Hematopoietic multipotent progenitor cell (in vitro differentiated cells): Measurements from ENCODE around the gene FCRL2. TPM values are rescaled to one million over a fixed set of nuclear protein-coding genes. Genes with fewer than 3 reads are reported as not detected.
A peak's percentile ranks its signal among the peaks of the same experiment; 100 is the strongest.

ENCODE experiments used
- DNase-seq, 3 donors: peaks; one replicate each; pipeline ENCODE4 v3.0.0-alpha.2; 2011 to 2015; ENCODE audit warnings: low read depth in 2 of 3, low spot score in 2 of 3
- total RNA-seq: library from RNA; depleted of rRNA; stranded (reverse); fragments of >200 nt; gene quantifications from one replicate; pipeline ENCODE4 v1.2.3, GENCODE V29; 2012

FCRL2 gene
- under 0.01 TPM for total RNA-seq

GRCh38 chr1:157776971-157777391 is at the start of gene FCRL2:
FCRL2 (minus strand) TSS chr1:157777132; CDS start chr1:157777073, 59 bp downstream.
- DNase-seq: peak in 1 of 3 donors; percentile 28

- DNase-seq: no peak
Measured at GRCh38 chr1:157820299-157820698, 43.4 kb upstream of the FCRL2 start.

GRCh38 chr1:157819896-157820295 is 43.0 kb upstream of the FCRL2 start, which contains the start of gene FCRL1:
FCRL1 (minus strand) TSS chr1:157820120; CDS start chr1:157820037, 83 bp downstream.
- peak in 1 of 3 donors; percentile 16 for DNase-seq

GRCh38 chr1:157819215-157819614 is 42.3 kb upstream of the FCRL2 start:
- DNase-seq: no peak

GRCh38 chr1:157813269-157813668 is 36.3 kb upstream of the FCRL2 start:
- no peak for DNase-seq

- no peak for DNase-seq
Measured at GRCh38 chr1:157806431-157807149, 29.7 kb upstream of the FCRL2 start.

- no peak for DNase-seq
Measured at GRCh38 chr1:157803851-157804250, 26.9 kb upstream of the FCRL2 start.

- no peak for DNase-seq
Measured at GRCh38 chr1:157799996-157800395, 23.1 kb upstream of the FCRL2 start.

GRCh38 chr1:157798211-157798610 is 21.3 kb upstream of the FCRL2 start:
- DNase-seq: no peak

GRCh38 chr1:157785248-157785647 is 8.3 kb upstream of the FCRL2 start:
- DNase-seq: no peak

GRCh38 chr1:157784801-157785200 is 7.9 kb upstream of the FCRL2 start:
- no peak for DNase-seq

- DNase-seq: peak in 2 of 3 donors; percentile 37 to 54
Measured at GRCh38 chr1:157782931-157783330, 6.0 kb upstream of the FCRL2 start.

- peak in 1 of 3 donors; percentile 38 for DNase-seq
Measured at GRCh38 chr1:157781048-157781447, 4.1 kb upstream of the FCRL2 start.

- DNase-seq: no peak
Measured at GRCh38 chr1:157775101-157775870, 1.6 kb downstream of the FCRL2 start.

- DNase-seq: no peak
Measured at GRCh38 chr1:157774412-157774811, 2.5 kb downstream of the FCRL2 start.

- peak in 1 of 3 donors; percentile 53 for DNase-seq
Measured at GRCh38 chr1:157773493-157774350, 3.2 kb downstream of the FCRL2 start.

- DNase-seq: peak in 2 of 3 donors; percentile 81 to 94
Measured at GRCh38 chr1:157771661-157772425, 5.1 kb downstream of the FCRL2 start.

- no peak for DNase-seq
Measured at GRCh38 chr1:157770442-157771043, 6.4 kb downstream of the FCRL2 start.

GRCh38 chr1:157766792-157767191 is 10.1 kb downstream of the FCRL2 start:
- no peak for DNase-seq

- DNase-seq: no peak
Measured at GRCh38 chr1:157758018-157758417, 18.9 kb downstream of the FCRL2 start.
